Activated CD4-positive, CD25-positive, alpha-beta regulatory T cell treated with anti-CD3 and anti-CD28 coated beads, Interleukin-2, amount 50 U/mL, for 72 hours (primary cell): ENCODE measurements around the gene NUP62CL.
A peak's percentile ranks its signal among the peaks of the same experiment; 100 is the strongest.
"Not testable (repeated sequence)": the region's sequence is repeated elsewhere in the genome, so short reads cannot be mapped to it uniquely, and the experiment has no call there.

Experiments used
- DNase-seq: peaks from one replicate; pipeline ENCODE4 v3.0.0; 2021

The NUP62CL gene

GRCh38 chrX:107205770-107206696 is at the start of gene NUP62CL, which contains the start of gene DNAAF6:
Gene NUP62CL (minus strand): TSS chrX:107206433. CDS start chrX:107175146, 31,287 bp downstream.
Gene DNAAF6 (plus strand): TSS chrX:107206611. CDS start chrX:107212876, 6,265 bp downstream.
- DNase-seq: peak; percentile 51

DNA sequence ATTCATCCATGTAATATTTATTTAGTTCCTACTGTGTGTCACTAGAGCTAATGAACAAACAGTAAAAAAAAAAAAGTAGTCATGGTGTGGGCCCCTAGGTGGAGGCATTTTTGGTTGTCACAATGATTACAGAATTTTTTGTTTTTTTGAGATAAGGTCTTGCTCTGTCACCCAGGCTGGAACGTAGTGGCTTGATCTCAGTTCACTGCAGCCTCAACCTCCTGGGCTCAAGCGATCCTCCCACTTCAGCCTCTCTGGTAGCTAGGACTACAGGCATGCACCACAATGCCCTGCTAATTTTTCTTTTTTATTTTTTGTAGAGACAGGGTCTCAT is 22.2 kb upstream of the NUP62CL start:
- no peak for DNase-seq

GRCh38 chrX:107227780-107228485 is 21.7 kb upstream of the NUP62CL start:
- no peak for DNase-seq

DNA sequence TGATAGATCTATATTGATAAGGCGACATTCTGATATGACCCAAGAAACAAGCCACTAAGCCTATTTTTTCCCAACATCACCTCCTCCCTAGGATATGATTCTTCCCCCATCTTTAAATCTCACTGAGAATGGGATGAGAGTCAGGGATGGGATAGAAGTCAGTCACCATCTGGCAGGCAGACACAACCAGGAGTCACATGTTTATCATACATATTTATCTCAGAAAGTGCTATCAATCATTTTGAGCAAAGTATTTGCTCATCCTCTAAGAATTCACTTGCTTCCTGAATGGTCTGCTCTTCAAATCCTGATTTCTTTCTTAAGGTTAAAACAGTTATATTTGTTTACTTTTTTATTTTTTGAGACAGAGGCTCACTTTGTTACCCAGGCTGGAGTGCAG is 20.5 kb upstream of the NUP62CL start:
- no peak for DNase-seq

- DNase-seq: no peak
Measured at GRCh38 chrX:107213477-107213876, 7.2 kb upstream of the NUP62CL start.

DNA sequence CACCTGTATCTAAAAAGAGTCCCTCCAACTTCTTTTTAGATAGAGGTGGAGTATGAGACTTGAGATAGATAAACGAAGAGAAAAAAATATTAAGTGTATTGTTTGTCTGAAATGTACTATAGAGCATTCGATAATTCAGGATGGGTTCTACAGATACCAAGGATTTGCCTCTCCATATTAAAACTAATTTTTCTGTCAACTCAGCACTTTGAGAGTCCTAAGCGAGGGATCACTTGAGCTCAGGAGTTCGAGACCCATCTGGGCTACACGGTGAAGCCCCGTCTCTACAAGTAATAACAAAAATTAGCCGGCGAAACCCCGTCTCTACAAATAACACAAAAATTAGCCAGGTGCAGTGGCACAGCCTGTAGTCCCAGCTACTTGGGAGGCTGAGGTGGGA is 1.7 kb upstream of the NUP62CL start:
- no peak for DNase-seq

GRCh38 chrX:107207089-107207488 is 856 bp upstream of the NUP62CL start:
- DNase-seq: no peak

GRCh38 chrX:107206697-107207065 is 448 bp upstream of the NUP62CL start:
- DNase-seq: no peak

DNA sequence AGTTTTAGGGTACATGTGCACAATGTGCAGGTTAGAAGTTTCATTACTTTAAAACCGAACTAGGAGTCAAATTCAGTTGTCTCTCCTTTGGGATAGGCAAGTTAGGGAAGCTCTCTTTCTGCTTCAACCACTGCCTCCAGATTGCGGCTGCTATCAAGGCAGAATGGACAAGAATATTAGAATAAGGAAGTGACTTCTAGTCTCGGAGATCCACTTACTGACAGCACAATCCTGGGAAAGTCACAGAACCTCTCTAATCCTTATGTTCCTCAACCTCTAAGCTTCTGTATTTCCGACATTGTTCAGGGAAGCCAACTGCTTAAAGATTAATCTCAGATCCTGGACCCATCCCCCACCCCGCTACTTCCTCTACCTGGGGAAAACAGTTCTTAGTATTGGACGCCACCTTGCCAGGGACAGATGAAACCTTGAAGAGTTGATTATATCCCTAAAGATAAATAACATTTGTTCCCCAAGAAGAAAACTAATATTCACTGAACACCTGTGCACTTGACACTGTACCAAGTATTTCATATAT is 2.1 kb downstream of the NUP62CL start:
- no peak for DNase-seq

GRCh38 chrX:107199491-107199890 is 6.7 kb downstream of the NUP62CL start:
- DNase-seq: no peak

DNA sequence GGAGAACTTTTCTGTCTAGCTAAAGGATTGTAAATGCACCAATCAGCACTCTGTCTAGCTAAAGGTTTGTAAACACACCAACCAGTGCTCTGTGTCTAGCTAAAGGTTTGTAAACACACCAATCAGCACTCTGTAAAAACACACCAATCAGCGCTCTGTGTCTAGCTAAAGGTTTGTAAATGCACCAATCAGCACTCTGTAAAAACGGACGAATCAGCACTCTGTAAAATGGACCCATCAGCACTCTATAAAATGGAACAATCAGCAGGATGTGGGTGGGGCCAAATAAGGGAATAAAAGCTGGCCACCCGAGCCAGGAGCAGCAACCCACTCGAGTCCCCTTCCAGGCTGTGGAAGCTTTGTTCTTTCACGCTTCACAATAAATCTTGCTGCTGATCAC is 8.2 kb downstream of the NUP62CL start:
- DNase-seq: not testable (repeated sequence)

GRCh38 chrX:107197319-107197718 is 8.9 kb downstream of the NUP62CL start:
- no peak for DNase-seq

- DNase-seq: no peak
Measured at GRCh38 chrX:107171369-107172102, 34.7 kb downstream of the NUP62CL start.

GRCh38 chrX:107168712-107169111 is 37.5 kb downstream of the NUP62CL start:
- no peak for DNase-seq

- DNase-seq: no peak
Measured at GRCh38 chrX:107168257-107168656, 38.0 kb downstream of the NUP62CL start.

DNA sequence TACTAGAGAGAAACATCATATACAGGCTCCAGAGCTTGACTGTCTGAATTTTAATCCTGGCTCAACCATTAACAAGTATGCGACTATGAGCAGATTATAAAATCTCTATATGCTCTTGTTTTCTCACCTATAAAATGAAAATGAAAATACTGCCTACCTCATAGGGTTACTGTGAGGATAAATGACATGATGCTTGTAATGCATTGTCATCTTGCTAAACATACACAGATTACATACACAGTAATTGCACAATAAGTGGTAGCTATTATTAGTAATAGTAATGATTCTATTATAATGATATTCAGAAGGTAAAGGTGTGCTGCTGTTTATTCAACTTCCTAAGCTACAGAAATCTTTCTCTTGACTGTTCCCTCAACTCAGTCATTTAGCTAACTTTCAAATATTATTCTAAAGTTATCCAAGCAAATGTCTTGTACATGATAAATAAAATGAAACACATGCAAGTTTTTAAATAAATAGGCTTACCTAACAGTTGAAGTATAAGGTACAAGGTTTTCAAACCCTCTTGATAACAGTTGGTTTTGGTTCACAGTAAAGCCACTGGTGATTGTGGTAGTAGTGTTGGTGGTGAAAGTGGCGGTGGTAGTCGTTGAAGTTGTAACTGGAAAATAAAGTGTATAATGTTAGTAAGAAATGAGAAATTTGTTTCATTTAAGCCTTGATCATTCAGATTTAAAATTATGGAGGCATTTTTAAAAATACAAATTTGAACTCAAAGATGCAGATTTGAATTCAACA is 38.9 kb downstream of the NUP62CL start:
- DNase-seq: no peak

DNA sequence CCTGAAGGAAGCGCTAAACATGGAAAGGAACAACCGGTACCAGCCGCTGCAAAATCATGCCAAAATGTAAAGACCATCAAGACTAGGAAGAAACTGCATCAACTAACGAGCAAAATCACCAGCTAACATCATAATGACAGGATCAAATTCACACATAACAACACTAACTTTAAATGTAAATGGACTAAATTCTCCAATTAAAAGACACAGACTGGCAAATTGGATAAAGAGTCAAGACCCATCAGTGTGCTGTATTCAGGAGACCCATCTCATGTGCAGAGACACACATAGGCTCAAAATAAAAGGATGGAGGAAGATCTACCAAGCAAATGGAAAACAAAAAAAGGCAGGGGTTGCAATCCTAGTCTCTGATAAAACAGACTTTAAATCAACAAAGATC is 48.6 kb downstream of the NUP62CL start:
- not testable (repeated sequence) for DNase-seq

DNA sequence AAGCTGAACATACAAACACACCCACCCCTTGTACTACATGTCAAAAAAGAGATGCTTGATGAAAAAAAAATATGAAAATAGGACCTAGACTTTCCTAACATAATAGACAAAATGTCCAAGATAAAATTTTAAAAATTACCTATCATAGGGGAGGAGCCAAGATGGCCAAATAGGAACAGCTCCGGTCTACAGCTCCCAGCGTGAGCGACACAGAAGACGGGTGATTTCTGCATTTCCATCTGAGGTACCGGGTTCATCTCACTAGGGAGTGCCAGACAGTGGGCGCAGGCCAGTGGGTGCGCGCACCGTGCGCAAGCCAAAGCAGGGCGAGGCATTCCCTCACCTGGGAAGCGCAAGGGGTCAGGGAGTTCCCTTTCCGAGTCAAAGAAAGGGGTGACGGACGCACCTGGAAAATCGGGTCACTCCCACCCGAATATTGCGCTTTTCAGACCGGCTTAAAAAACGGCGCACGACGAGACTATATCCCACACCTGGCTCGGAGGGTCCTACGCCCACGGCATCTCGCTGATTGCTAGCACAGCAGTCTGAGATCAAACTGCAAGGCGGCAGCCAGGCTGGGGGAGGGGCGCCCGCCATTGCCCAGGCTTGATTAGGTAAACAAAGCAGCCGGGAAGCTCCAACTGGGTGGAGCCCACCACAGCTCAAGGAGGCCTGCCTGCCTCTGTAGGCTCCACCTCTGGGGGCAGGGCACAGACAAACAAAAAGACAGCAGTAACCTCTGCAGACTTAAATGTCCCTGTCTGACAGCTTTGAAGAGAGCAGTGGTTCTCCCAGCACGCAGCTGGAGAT is 50.4 kb downstream of the NUP62CL start:
- not testable (repeated sequence) for DNase-seq

GRCh38 chrX:107154787-107155620 is 51.2 kb downstream of the NUP62CL start:
- DNase-seq: no peak

DNA sequence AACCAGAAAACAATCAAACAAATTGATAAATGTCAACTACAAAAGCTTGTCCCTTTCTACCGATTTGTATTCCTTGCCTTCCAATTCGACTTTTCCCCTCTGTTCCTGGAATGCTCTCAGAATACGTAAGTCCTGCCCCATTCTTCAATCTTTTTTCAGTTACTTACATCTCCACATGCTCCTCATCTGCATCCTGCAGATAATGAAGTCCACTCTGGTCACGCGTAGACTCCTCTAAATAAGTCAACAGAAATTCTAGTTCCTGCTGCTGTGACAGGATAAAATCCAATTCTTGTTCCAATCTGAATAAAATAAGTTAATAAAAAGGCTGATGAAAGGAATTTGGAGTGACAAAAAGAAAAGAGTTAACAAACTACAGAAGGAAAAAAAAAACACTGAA is 53.2 kb downstream of the NUP62CL start:
- no peak for DNase-seq

GRCh38 chrX:107146670-107147069 is 59.6 kb downstream of the NUP62CL start:
- DNase-seq: no peak
